SU-DHL-6 (cell line): ENCODE results near the gene LRRC4C.

Experiments
- CTCF ChIP-seq: fragments of 200-600 bp; sonication (generic); IDR thresholded peaks from one replicate; pipeline ENCODE4 v1.5.1; 2017; ENCODE audit warnings: antibody characterized with exemption, mild to moderate bottlenecking, low read length, moderate library complexity; ENCODE audit not compliant: insufficient read depth, poor library complexity, severe bottlenecking
- EZH2phosphoT487 ChIP-seq: fragments of 200-600 bp; sonication (generic), shearing (Covaris generic); conservative IDR thresholded peaks from 2 replicates; pipeline ENCODE4 v1.6.1; 2018; ENCODE audit warnings: mild to moderate bottlenecking, antibody characterized with exemption, low read length, moderate library complexity, mixed read lengths

GRCh38 chr11:40686765-40687164 is 772.7 kb downstream of the LRRC4C start:
- TF ChIP-seq CTCF, result no peak
- TF ChIP-seq EZH2phosphoT487, result no peak
